Neural progenitor cell (in vitro differentiated cells): ENCODE measurements around the gene MAP1LC3B2. TPM values are rescaled to one million over a fixed set of nuclear protein-coding genes. Genes with fewer than 3 reads are reported as not detected.
"Not testable (repeated sequence)": the region's sequence is repeated elsewhere in the genome, so short reads cannot be mapped to it uniquely, and the experiment has no call there.

Source experiments
- DNase-seq: peaks from one replicate; pipeline ENCODE4 v3.0.0-alpha.2; 2016; ENCODE audit warnings: low spot score
- H2AFZ ChIP-seq: fragments of 200-600 bp; sonication (generic); replicated peaks from 2 replicates; pipeline ENCODE4 v1.6.1; 2016; ENCODE audit warnings: antibody characterized with exemption
- H3F3A ChIP-seq: fragments of 200-600 bp; sonication (generic); 2 replicates; pipeline ENCODE4 v1.6.1; 2016; ENCODE audit warnings: antibody characterized with exemption, low read depth
- H3K27ac ChIP-seq: fragments of 200-600 bp; sonication (generic); 2 replicates; pipeline ENCODE4 v1.5.1; 2016; ENCODE audit warnings: mild to moderate bottlenecking
- H3K27me3 ChIP-seq: fragments of 200-600 bp; sonication (generic); 2 replicates; pipeline ENCODE4 v1.6.1; 2016; ENCODE audit warnings: mild to moderate bottlenecking, moderate library complexity
- H3K36me3 ChIP-seq: fragments of 200-600 bp; sonication (generic); 2 replicates; pipeline ENCODE4 v1.5.1; 2016
- H3K4me1 ChIP-seq: fragments of 200-600 bp; sonication (generic); 2 replicates; pipeline ENCODE4 v1.6.1; 2016; ENCODE audit warnings: mixed run types
- H3K4me2 ChIP-seq: fragments of 200-600 bp; sonication (generic); 2 replicates; pipeline ENCODE4 v1.6.1; 2016
- H3K4me3 ChIP-seq: fragments of 200-600 bp; sonication (generic); 2 replicates; pipeline ENCODE4 v1.5.1; 2016
- H3K79me2 ChIP-seq: fragments of 200-600 bp; sonication (generic); 2 replicates; pipeline ENCODE4 v1.6.1; 2016; ENCODE audit warnings: low read depth
- H3K9ac ChIP-seq: fragments of 200-600 bp; sonication (generic); 2 replicates; pipeline ENCODE4 v1.6.1; 2016
- H3K9me3 ChIP-seq: fragments of 200-600 bp; sonication (generic); 2 replicates; pipeline ENCODE4 v1.5.1; 2016; ENCODE audit warnings: low read depth
- H4K20me1 ChIP-seq: fragments of 200-600 bp; sonication (generic); 2 replicates; pipeline ENCODE4 v1.6.1; 2016; ENCODE audit warnings: low read depth
- H3K27ac Mint-ChIP-seq: 3 replicates; pipeline ENCODE4 v1.8.0; 2021; ENCODE audit warnings: mixed read lengths
- H3K27me3 Mint-ChIP-seq: 2 replicates; pipeline ENCODE4 v1.8.0; 2022; ENCODE audit warnings: low read depth, mild to moderate bottlenecking, inconsistent platforms, moderate library complexity, mixed read lengths; ENCODE audit not compliant: insufficient read depth
- H3K36me3 Mint-ChIP-seq: 3 replicates; pipeline ENCODE4 v1.8.0; 2021; ENCODE audit warnings: mixed read lengths
- H3K4me1 Mint-ChIP-seq: 3 replicates; pipeline ENCODE4 v1.8.0; 2021; ENCODE audit warnings: mixed read lengths
- H3K4me3 Mint-ChIP-seq: 3 replicates; pipeline ENCODE4 v1.8.0; 2021; ENCODE audit warnings: mild to moderate bottlenecking, moderate library complexity, mixed read lengths
- H3K9me3 Mint-ChIP-seq: 3 replicates; pipeline ENCODE4 v1.8.0; 2020; ENCODE audit warnings: mixed read lengths
- EZH2 ChIP-seq: fragments of 200-600 bp; sonication (generic); IDR thresholded peaks from 2 replicates; pipeline ENCODE4 v1.6.1; 2017; ENCODE audit warnings: antibody characterized with exemption, mild to moderate bottlenecking, moderate library complexity
- EZH2phosphoT487 ChIP-seq: fragments of 200-600 bp; sonication (generic); IDR thresholded peaks from 2 replicates; pipeline ENCODE4 v1.6.1; 2017; ENCODE audit warnings: antibody characterized with exemption
- total RNA-seq: library from RNA; depleted of rRNA; stranded (reverse); fragments of >200 nt; gene quantifications from 2 replicates; pipeline ENCODE4 v1.2.3, GENCODE V29; 2015; ENCODE audit warnings: low replicate concordance
- TF ChIP-seq, protein P1 (sequence below): fragments of 200-600 bp; sonication (generic); IDR thresholded peaks from 2 replicates; pipeline ENCODE4 v1.5.1; 2017; ENCODE audit warnings: antibody characterized with exemption, mild to moderate bottlenecking

Gene MAP1LC3B2
- total RNA-seq, 1 donor from 2014 or later: 0.39 TPM

DNA sequence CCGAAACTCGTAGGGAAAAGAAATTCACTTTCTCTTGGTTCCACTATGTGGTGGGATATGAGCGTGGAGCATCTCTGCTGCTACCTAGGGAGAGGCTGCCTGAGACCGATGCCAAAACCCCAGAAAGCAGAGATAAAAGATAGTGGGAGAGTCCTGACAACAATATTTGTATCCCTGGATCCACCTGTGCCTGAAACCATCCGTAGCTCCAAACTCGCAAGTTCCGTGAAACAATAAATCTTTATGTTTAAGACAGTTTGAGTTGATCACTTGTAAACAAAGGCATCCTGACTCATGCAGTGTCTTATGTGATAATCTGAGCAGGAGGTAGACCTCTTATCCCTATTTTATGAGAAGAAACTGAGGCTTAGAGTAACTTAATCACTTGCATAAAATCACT, 2.9 kb downstream of the MAP1LC3B2 start:
- peaks cover 4% of the 10 kb centered on the region for H3K36me3 Mint-ChIP-seq
- H3K79me2 ChIP-seq: no peaks in the 10 kb centered on the region
- peaks cover 23% of the 10 kb centered on the region for H3F3A ChIP-seq
- H2AFZ ChIP-seq: no peak overlapping the region
- H3K4me2 ChIP-seq: no peak overlapping the region
- peaks cover 2% of the 10 kb centered on the region for H3K27me3 Mint-ChIP-seq
- H3K9me3 ChIP-seq: peaks cover 12% of the 10 kb centered on the region
- peaks cover 16% of the 10 kb centered on the region for H3K4me1 Mint-ChIP-seq
- no peak overlapping the region for H3K4me3 ChIP-seq
- H3K36me3 ChIP-seq: no peaks in the 10 kb centered on the region
- no peak for DNase-seq
- TF ChIP-seq, protein P1, sequence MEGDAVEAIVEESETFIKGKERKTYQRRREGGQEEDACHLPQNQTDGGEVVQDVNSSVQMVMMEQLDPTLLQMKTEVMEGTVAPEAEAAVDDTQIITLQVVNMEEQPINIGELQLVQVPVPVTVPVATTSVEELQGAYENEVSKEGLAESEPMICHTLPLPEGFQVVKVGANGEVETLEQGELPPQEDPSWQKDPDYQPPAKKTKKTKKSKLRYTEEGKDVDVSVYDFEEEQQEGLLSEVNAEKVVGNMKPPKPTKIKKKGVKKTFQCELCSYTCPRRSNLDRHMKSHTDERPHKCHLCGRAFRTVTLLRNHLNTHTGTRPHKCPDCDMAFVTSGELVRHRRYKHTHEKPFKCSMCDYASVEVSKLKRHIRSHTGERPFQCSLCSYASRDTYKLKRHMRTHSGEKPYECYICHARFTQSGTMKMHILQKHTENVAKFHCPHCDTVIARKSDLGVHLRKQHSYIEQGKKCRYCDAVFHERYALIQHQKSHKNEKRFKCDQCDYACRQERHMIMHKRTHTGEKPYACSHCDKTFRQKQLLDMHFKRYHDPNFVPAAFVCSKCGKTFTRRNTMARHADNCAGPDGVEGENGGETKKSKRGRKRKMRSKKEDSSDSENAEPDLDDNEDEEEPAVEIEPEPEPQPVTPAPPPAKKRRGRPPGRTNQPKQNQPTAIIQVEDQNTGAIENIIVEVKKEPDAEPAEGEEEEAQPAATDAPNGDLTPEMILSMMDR: no peak
- TF ChIP-seq EZH2 (no peak), EZH2phosphoT487 (no peak)
- peaks cover 18% of the 10 kb centered on the region for H3K4me1 ChIP-seq
- no peak overlapping the region for H3K4me3 Mint-ChIP-seq
- H3K27me3 ChIP-seq: no peaks in the 10 kb centered on the region
- H3K27ac ChIP-seq: no peak overlapping the region
- no peak overlapping the region for H3K27ac Mint-ChIP-seq
- no peaks in the 10 kb centered on the region for H4K20me1 ChIP-seq
- H3K9ac ChIP-seq: no peak overlapping the region
- H3K9me3 Mint-ChIP-seq: peaks cover 25% of the 10 kb centered on the region

DNA sequence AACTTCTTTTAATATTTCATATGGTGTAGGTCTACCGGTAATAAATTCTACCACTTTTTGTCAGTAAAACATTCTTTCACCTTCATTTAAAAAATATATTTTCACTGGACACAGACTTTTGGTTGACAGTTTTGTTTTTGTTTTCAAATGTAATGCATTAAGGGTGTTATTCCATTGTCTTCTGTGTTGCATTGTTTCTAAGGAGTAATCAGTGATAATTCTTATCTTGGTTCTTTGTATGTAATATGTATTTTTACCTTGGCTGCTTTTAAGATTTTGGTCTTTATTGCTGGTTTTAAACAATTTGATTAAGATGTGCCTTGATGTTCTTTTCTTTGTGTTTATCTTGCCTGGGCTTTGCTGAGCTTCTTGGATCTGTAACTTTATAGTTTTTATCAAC, 4.1 kb downstream of the MAP1LC3B2 start:
- Histone ChIP-seq H3K9ac (no peak overlapping the region), H3K4me3 (no peak overlapping the region), H3K27ac (no peak overlapping the region), H3F3A (peaks cover 31% of the 10 kb centered on the region), H3K4me2 (no peak overlapping the region), H3K36me3 (no peaks in the 10 kb centered on the region), H3K79me2 (no peaks in the 10 kb centered on the region), H4K20me1 (no peaks in the 10 kb centered on the region), H2AFZ (no peak overlapping the region), H3K9me3 (peaks cover 12% of the 10 kb centered on the region), H3K27me3 (no peaks in the 10 kb centered on the region), H3K4me1 (peaks cover 18% of the 10 kb centered on the region)
- peaks cover 5% of the 10 kb centered on the region for H3K27me3 Mint-ChIP-seq
- no peak overlapping the region for H3K27ac Mint-ChIP-seq
- H3K9me3 Mint-ChIP-seq: peaks cover 28% of the 10 kb centered on the region
- H3K4me1 Mint-ChIP-seq: peaks cover 20% of the 10 kb centered on the region
- DNase-seq: no peak
- TF ChIP-seq, protein P1: no peak
- TF ChIP-seq EZH2 (no peak), EZH2phosphoT487 (no peak)
- peaks cover 4% of the 10 kb centered on the region for H3K36me3 Mint-ChIP-seq
- no peak overlapping the region for H3K4me3 Mint-ChIP-seq

DNA sequence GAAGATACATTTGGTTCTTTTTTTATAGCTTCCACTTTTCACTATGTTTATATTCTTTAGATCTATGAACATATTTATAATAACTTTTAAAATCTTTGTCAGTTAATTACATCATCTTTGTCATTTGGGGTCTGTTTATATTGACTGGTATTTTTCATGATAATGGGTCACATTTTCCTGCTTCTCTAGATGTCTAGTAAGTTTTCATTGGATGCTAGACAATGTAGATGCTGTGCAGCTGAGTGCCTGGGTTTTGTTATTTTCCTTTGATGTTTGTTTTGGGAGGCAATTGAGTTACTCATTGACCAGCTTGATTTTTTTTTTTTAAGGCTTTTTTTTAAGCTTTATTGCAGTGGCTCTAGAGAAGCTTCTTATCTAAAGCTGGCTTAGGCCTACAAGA, 4.9 kb downstream of the MAP1LC3B2 start:
- Histone ChIP-seq H3K27ac (no peak overlapping the region), H2AFZ (no peak overlapping the region), H3K36me3 (no peaks in the 10 kb centered on the region), H3K4me2 (no peak overlapping the region), H3K27me3 (no peaks in the 10 kb centered on the region), H3K9ac (no peak overlapping the region), H3F3A (peaks cover 25% of the 10 kb centered on the region), H4K20me1 (no peaks in the 10 kb centered on the region), H3K9me3 (peaks cover 12% of the 10 kb centered on the region), H3K4me3 (no peak overlapping the region), H3K4me1 (peaks cover 12% of the 10 kb centered on the region), H3K79me2 (no peaks in the 10 kb centered on the region)
- no peak for TF ChIP-seq EZH2phosphoT487
- no peak for TF ChIP-seq EZH2
- TF ChIP-seq, protein P1: no peak
- Mint-ChIP-seq H3K27me3 (peaks cover 6% of the 10 kb centered on the region), H3K27ac (no peak overlapping the region), H3K4me3 (no peak overlapping the region), H3K4me1 (peaks cover 16% of the 10 kb centered on the region), H3K36me3 (peaks cover 4% of the 10 kb centered on the region), H3K9me3 (peaks cover 28% of the 10 kb centered on the region)
- DNase-seq: no peak

DNA sequence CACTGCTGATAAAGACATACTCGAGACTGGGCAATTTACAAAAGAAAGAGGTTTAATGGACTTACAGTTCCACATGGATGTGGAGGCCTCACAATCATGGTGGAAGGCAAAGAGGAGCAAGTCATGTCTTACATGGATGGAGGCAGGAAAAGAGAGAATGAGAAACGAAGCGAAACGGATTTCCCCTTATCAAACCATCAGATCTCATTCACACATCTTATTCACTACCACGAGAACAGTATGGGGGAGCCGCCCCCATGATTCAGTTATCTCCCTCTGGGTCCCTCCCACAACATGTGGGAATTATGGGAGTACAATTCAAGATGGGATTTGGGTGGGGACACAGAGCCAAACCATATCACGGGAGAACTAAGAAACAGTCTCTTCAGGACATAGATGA, 6.0 kb downstream of the MAP1LC3B2 start:
- not testable (repeated sequence) for H3K4me2 ChIP-seq, H3K9ac ChIP-seq, H3K4me1 ChIP-seq, H3K27ac Mint-ChIP-seq, H3K36me3 Mint-ChIP-seq, H3K27me3 ChIP-seq, H2AFZ ChIP-seq, H3K4me1 Mint-ChIP-seq, H4K20me1 ChIP-seq, H3K4me3 Mint-ChIP-seq, DNase-seq, H3K4me3 ChIP-seq, H3K36me3 ChIP-seq, H3K79me2 ChIP-seq, H3K27ac ChIP-seq
- Mint-ChIP-seq H3K27me3 (peaks cover 10% of the 10 kb centered on the region), H3K9me3 (peaks cover 33% of the 10 kb centered on the region)
- Histone ChIP-seq H3K9me3 (peaks cover 12% of the 10 kb centered on the region), H3F3A (peaks cover 15% of the 10 kb centered on the region)
